Activated effector memory CD4-positive, alpha-beta T cell treated with anti-CD3 and anti-CD28 coated beads, Interleukin-2, amount 50 U/mL, for 16 hours (primary cell): ENCODE data around the gene C19orf38.
"Not testable (repeated sequence)": the region's sequence is repeated elsewhere in the genome, so short reads cannot be mapped to it uniquely, and the experiment has no call there.

ENCODE experiments used
- DNase-seq: peaks from one replicate; pipeline ENCODE4 v3.0.0-alpha.2; 2020

The C19orf38 gene

DNA sequence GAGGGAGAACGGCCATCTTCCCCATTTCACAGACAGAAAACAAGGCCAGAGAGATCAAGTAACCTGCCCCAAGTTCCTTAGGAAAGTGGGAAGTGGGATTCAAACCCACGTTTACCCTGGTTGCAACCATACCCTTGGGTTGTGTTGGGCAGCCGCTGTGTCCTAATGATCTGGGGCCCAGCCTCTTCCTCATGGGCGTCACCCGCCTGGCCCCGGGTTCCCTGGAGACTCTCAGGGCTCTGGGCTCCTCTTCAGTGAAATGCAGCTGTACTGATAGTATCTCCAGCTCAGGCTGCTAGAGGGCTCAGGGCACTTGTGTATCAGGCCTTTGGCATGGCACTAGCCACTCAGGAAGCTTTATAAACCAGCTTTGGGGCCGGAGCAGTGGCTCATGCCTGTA, 22.0 kb upstream of the C19orf38 start:
- no peak for DNase-seq

DNA sequence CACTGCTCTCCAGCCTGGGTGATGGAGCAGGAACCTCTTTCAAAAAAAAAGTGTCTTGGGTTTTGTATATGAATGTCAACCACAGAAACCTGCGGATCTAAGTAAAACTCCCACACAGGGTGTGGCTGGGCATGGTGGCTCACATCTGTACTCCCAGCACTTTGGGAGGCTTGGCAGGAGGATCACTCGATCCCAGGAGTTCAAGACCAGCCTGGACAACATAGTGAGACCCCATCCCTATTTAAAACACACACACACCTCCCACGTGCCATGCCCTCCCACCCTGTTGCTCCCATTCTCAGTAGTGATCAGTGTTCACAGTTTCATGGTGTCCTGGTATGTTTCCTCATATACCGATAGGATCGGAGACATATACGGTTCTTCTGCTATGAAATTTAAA, 21.4 kb upstream of the C19orf38 start:
- no peak for DNase-seq

DNA sequence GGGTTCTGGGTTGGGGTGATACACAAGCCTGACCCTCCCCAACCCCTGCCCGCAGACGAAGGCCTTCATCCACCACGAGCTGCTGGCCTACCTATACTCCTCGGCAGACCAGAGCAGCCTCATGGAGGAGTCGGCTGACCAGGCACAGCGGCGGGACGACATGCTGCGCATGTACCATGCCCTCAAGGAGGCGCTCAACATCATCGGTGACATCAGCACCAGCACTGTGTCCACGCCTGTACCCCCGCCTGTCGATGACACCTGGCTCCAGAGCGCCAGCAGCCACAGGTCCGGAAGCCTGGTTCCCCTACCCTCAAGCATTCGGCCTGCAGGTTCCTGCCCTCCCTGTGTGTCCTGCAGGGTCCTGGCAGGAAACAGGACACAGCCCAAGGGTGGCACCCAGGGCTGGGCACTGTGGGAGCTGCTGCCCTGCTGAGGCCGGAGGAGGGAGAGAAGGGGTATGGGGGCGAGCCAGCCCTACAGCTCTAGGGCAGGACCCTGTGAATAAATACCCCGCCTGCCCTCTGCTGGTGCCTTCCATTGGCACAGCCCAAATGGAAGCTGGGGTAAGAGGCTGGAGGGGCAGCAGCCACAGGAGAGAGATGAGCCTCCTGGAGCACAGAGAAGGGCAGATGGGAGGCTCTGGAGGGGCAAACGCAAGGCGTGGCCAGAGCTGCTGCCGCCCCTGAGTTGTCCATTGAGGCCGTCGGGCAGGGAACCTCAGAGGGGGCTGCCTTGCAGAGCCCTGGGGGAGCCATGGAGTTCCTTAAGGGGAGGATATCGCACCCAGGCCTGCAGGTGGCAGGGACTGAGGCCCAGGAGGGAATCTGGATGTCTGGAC, 19.0 kb upstream of the C19orf38 start:
- DNase-seq, result no peak

DNA sequence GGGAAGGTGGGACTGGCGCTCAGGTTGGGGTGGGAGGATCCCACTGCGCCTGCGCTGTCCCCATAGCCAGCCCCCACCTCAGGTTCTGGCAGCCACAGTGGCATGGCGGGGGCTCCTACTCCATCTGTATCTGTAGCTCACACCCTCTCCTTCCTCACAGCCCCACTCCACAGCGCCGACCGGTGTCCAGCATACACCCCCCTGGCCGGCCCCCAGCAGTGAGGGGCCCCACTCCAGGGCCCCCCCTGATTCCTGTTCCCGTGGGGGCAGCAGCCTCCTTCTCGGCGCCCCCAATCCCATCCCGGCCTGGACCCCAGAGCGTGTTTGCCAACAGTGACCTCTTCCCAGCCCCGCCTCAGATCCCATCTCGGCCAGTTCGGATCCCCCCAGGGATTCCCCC, 18.2 kb upstream of the C19orf38 start:
- no peak for DNase-seq

DNA sequence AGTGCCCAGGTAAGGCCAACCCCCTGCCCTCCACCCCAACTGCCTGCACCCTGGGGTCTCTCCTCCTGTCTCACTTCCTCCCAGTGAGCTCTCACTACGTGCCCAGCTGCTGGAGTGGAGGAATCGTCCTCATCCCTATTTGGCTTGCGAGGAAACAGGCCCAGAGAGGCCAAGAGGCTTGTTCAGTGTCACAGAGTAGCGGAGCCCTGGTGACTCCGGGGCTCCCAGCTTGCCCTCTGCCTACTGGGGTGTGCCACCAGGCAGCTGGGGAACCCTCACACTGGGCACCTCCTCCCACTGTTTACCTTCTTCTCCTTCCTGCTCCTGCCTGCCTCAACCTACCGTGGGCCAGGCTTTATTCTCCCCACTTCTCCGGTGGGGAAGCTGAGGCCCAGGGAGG, 17.8 kb upstream of the C19orf38 start:
- no peak for DNase-seq

DNA sequence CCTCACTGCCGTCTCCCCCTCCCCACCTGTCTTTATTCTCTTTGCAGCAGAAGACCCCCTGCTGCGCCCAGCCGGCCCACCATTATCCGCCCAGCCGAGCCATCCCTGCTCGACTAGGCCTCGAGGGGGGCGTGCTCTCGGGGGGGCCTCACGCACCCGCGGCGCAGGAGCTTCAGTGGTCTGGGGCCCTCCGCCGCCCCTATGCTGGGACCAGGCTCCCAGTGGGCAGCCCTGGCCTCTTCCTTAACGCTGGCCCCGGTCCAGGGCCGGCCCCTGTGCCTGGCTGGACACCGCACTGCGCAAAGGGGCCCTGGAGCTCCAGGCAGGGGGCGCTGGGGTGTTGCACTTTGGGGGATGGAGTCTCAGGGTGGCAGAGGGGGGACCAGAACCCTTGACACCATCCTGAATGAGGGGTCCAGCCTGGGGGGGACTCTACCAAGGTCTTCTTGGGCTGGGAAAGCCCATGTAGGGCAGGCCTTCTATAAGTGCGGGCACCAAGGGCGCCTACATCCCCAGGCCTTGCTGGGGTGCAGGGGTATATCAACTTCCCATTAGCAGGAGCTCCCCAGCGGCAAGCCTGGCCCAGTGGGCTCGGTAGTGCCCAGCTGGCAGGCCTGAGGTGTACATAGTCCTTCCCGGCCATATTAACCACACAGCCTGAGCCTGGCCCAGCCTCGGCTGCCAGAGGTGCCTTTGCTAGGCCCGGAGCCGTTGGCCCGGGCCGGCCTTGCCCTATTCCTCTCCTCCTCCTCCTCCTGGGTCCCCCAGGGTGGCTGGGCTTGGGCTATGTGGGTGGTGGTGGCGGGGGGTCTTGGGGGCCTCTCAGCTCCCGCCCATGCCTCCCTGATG, 17.1 kb upstream of the C19orf38 start:
- no peak for DNase-seq

DNA sequence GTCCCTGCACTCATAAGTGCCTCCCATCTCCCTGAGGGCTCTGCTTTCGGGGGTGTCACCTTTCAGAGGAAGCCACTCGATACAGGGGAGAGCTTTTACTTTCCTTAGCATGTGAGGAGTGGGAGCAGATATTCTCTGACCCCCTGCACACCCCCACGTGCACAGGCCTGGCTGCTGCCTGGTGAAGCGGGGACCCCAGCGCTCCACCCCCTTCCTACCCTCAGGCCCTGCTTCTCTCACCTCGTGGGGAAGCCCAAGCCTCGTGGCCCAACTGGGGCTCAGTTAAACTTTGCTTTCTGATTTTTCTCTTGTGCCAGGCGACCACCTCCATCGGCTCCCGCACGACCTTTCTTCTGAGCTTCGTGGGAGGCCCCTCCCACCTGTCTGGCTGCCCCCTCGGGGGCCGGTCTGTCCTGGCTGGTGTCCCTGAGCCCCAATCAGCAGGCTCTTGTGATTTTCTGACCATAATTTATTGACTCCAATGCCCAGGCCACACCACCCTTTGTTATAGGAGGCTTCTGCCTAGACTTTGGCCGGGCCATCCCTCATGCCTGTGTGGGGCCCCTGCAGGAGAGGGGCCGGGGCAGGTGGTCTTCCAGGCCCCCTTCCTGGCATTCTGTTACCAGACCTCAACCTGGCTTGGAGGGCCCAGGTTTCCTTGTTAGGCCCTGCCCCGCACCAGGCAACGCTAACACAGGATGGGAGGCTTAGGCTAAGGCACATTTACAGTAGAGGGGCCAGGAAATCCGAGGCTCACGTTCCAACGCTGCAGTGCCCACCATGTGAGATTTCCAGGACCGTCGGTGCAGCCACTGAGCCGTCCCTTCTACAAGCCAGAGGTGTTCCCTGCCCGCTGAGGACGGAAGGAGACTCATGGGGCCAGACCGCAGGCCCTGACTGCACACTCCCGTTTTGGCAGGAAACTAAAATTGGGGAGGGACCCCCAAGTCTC, 16.0 kb upstream of the C19orf38 start:
- DNase-seq, result no peak

DNA sequence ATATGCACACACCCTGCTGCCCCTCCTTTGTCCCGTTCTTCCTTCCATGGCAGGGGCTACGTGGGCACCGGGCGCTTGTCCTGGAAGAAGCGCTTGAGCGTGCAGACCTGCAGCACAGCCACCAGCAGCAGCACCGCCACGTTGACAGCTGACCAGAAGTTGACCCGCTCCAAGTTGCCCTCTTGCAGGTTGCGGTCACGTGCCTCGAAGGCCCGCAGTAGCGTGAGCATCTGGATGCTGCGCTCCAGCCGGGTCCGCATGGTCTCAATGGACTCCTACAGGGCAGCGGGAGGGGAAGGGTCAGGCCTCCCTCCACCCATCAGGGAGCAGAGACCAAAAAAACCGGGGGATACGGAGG, 15.3 kb upstream of the C19orf38 start:
- DNase-seq, result no peak

DNA sequence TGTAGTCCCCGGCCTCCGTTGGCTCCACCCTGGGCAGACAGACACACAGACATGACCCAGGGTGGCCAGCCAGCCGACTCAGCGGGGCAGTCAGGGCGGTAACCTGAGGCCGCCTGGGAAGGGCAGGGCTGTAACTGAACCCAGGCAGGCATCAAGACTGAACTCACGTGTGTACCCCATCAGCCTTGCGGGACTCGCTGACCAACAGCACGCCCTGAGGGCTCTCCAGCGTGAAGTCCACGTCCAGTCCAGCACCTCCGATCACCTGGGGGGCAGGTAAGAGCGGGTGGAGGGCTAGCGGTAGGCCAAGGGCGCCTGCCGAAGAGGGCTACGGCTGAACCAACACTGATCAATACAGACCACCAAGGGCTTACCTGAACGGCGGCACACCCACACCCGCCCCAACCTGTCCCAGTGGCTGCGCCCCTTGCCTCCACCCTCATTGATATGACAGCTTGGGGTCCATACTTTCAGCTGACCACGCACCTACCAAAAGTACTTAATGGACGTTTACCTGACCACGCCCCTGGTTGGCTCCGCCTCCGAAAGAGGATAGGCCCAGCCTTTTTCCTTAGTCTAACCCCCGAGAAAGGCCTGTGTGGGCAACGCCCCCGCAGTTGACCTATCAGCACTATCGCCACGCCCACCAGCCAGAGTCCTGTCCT, 13.0 kb upstream of the C19orf38 start:
- DNase-seq, result no peak

DNA sequence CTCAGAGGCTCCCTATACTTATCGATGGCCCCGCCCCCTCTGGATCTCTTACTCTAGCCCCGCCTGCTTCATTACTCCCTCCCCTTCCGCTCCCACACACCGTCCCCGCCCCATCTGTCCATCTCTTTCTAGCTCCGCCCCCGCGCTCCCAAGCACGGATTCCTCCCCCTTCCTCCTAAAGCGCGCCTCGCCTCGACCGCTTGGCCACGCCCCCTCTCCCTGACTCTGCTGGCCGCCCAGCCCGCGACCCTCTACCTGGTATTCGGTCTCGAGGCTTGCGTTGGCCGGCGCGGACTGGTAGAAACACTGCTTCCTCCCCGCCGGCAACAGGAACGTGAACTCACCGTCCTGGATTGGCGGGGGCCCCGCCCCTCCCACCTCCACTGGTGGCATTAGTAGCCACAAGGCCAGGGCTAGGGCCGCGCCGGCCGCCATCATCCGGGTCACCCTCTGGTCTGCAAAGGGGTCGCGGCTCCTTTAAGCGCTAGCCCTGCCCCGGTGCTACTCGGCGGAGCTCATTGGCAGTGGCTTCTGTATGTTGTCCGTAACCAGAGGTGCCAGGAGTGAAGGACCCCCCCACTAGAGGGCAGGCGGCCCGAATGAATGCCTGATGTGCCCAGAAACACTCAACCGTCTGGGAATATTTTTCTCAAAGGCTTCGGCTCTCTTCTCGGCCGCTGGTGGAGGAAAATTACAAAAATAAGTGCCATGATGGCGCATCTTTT, 12.3 kb upstream of the C19orf38 start, which contains the start of gene TMED1:
TSS of gene TMED1 (minus strand) at position 459 of the 725 bp plus-strand sequence. CDS start at position 438, 21 bp downstream.
- DNase-seq, result peak; percentile 96

DNA sequence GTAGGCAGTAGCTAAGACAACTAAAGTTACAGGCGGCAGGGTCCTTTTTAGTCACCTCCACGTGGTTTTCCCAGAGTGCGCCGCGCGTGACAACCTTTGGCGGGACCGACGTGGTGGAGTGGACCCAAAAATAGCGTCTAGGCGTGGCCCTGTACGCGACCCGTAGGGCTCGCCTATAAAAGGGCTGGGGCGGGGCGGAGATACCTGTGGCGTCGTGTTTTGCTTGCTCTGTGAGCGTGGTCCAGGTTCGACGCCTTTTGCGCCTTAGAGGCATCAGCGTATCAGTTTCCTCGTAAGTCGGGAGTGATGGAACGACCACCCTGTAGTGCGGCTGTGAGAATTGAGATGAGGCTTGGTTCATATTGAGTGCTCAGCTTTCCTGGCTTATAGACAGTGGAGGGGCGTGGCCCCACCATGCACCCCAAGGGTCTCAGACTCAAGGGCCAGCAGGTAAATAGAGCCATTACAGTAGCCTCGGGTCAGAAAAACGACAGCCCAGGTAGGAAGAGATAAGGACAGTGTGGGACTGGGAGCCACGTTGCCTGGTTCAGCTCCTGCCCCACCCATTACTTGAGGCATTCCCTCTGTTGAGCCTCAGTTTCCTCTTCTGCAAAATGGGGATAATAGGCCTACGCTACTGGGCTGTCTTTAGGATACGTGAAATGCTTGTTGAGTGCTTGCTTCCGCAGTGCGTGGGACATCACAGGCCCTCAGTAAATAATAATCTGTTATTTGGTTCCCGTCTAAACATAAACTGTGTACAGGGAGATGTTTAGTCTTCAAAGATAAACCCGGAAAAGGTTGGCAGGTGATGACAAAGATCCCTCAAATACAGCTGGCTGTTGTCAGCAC, 11.5 kb upstream of the C19orf38 start:
- peak; percentile 92 for DNase-seq

DNA sequence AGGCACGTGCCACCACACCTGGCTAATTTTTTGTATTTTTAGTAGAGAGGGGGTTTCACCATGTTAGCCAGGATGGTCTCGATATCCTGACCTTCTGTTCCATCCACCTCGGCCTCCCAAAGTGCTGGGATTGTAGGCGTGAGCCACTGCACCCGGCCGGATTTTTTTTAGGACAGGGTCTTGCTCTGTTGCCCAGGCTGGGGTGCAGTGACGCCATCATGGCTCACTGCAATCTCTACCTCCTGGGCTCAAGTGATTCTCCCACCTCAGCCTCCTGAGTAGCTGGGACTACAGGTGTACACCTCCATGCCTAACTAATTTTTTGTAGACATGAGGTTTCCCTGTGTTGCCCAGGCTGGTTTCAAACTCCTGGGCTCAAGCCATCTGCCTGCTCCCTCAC, 10.6 kb upstream of the C19orf38 start:
- not testable (repeated sequence) for DNase-seq

DNA sequence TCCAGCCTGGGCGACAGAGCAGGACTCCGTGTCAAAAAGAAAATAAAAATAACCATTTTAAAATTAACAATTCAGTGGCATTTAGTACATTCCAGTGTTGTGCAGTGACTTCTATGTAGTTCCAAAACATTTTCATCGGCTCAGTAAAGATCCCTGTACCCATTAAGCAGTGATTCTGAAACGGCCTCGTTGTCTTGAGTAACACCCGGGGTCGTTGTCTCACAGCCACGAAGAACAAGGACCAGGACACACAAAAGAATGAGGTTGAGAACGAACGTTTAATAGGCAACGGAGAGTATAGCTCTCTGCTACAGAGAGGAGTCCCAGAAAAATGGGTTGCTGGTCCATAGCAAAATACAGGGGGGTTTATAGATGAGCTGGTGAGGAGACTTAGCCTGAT, 9.8 kb upstream of the C19orf38 start:
- no peak for DNase-seq

DNA sequence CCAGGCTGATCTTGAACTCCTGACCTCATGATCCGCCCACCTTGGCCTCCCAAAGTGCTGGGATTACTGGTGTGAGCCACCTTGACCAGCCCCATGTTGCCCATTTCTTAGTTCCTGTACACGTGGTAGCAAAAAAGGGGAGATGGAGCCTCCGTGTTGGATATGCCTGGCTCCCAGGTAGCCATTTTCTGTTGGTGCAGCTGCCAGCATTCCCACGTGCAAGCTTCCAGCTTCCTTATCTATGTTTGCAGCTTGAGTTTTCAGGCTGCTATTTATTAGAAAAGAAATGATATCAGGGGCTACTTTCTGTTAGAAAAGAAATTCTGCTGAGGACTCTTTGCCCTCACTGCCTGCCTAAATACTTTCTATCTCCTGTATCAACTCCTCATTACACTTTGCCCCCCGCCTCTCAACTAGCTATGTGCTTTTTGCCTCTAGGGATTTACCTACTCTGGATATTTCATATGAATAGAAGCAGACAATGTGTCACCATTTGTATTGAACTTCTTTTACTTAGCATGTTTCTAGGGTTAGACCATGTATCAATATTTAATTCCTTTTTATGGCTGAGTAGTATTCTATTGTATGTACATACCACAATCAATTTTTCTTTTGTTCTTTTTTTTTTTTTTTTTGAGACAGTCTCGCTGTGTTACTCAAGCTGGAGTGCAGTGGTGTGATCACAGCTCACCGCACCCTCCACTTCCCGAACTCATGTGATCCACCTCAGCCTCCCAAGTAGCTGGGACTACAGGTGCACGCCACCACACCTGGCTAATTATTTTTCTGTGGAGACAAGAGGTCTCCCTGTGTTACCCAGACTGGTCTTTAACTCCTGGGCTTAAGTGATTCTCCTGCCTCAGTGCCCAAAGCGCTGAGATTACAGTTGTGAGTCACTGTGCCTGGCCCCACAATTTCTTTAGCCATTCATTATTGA, 8.8 kb upstream of the C19orf38 start:
- no peak for DNase-seq

DNA sequence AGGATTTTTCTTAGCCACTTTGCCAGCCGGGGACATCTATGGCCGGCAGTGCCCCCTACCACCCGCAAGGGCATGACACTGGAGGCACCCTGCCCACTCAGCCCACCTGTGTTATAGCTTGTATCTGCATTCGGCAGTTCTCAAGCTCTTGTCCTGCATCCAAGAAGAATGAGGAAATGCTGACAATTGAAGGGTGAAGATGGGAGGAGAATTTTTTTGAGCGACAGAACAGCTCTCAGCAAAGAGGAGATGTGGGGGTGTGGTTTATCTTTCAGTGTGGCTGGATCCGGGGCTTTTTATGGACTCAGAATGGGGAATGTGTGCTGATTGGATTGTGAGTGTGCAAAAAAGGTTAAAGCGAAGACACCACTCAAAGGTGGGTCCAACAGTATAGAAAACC, 5.4 kb upstream of the C19orf38 start:
- no peak for DNase-seq

DNA sequence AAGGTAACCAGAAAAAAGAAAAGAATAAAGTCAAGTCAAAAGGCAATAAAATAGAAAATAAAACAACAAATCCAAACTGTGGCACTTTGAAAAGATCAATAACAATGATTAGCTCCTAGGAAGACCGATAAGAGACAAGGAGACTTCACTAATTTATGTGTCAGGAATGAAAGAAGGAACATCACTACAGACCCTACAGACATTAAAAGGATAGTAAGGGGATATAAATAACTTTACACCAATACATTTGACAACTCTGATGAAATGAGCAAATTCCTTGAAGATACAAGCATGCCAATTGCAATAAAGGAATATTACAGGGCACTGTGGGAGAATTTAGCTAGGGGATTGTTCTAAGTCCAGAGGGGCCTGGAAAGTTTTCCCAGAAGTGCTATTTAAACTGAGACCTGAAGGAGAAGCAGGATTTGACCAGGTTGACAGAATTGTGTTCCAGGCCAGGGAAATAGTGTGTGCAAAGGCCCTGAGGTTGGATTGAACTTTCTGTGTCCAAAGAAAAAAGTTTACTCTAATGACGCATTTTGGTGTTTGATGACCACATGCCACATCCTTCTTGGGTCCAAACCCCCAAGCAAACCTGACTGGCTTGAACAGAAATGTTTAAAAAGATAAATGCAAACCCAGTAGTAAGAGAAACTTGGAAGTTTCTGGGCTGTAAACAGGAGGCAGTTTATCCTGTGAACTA, 1.6 kb upstream of the C19orf38 start:
- DNase-seq, result no peak

DNA sequence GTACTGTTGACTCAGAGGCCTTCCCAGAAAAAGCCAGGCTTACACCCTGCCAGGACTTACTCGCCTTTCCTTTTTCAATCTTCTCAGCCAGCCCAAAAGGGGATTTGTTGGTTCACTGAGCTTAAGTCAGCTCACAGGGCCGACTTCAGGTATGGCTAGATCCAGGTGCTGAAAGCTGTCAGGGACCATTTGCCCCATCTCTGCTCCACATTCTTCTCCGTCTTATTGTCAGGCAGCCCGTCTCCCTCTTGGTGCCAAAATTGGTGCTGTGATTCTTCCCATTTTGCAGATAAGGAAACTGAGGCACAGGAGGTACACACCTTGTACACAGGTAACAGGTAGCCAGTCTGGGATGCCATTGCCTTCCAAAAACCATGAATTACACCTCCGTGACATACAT, 2.4 kb downstream of the C19orf38 start:
- DNase-seq, result no peak

DNA sequence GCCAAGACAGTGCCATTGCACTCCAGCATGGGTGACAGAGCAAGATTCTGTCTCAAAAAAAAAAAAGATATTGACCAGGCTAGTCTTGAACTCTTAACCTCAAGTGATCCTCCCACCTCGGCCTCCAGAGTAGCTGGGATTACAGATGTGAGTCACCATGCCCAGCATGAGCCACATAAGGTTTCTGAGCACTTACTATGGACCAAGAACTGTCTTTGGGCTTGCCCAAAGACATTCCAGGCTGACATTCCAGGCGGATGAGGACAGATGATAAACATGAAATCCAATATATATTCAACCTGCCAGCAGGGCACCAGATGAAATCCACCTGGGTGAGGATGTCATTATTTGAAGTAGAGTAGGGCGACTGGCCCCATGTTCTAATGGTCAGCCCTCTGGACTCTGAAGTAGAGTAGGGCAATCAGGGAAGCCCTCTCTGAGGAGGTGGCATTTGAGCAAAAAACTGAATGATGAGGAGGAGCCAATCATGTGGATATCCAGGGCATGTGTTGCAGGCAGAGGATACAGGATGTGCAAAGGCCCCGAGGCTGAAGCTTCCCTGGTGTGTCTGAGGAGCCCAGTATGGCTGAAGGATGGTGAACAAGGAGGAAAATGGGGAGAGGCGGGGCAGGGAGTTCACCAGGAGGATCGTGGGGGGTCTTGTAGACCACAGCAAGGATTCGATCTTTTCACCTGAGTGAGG, 4.0 kb downstream of the C19orf38 start:
- DNase-seq, result no peak
